Naive thymus-derived CD8-positive, alpha-beta T cell (primary cell): ENCODE data around the gene NCOA3. TPM values are rescaled to one million over a fixed set of nuclear protein-coding genes. Genes with fewer than 3 reads are reported as not detected.

Experiments used
- ATAC-seq, 2 donors: fragments of 150-1000 bp; cut with Tn5 transposase in 1 of 2; sonication (Bioruptor Pico), chemical (Tn5 transposase) in 1 of 2; 1 replicate in 1 of 2; 2 replicates in 1 of 2; pipeline ENCODE4 v1.10.0; 2021; ENCODE audit warnings: mild to moderate bottlenecking in 2 of 2, moderate library complexity in 2 of 2
- POLR2A ChIA-PET: fragments of 350-600 bp; sonication (Branson Sonifier 250); formaldehyde crosslinking; loops from one replicate; lab custom pipeline; 2021; ENCODE audit warnings: antibody characterized with exemption; lab: Charles Lee
- DNase-seq, 10 donors: peaks; one replicate each; pipeline versions ENCODE4 v3.0.0 to v3.0.0-alpha.2; 2020 to 2022
- H3K27ac Mint-ChIP-seq, 10 donors: one replicate each; pipeline ENCODE4 v1.8.0; 2020 to 2022; ENCODE audit warnings: mild to moderate bottlenecking in 10 of 10, mixed read lengths in 10 of 10, moderate library complexity in 4 of 10, inconsistent platforms in 1 of 10
- H3K27me3 Mint-ChIP-seq, 5 donors: one replicate each; pipeline ENCODE4 v1.8.0; 2021 to 2022; ENCODE audit warnings: mixed read lengths in 5 of 5
- H3K36me3 Mint-ChIP-seq, 3 donors: one replicate each; pipeline ENCODE4 v1.8.0; 2020 to 2022; ENCODE audit warnings: mixed read lengths in 3 of 3, mild to moderate bottlenecking in 2 of 3, inconsistent platforms in 1 of 3
- H3K4me1 Mint-ChIP-seq, 4 donors: one replicate each; pipeline ENCODE4 v1.8.0; 2021 to 2022; ENCODE audit warnings: mixed read lengths in 4 of 4
- H3K4me3 Mint-ChIP-seq, 10 donors: one replicate each; pipeline ENCODE4 v1.8.0; 2020 to 2022; ENCODE audit warnings: mild to moderate bottlenecking in 10 of 10, mixed read lengths in 10 of 10, moderate library complexity in 6 of 10, inconsistent platforms in 1 of 10
- H3K9me3 Mint-ChIP-seq, 9 donors: one replicate each; pipeline ENCODE4 v1.8.0; 2020 to 2022; ENCODE audit warnings: mixed read lengths in 9 of 9, mild to moderate bottlenecking in 3 of 9, inconsistent platforms in 1 of 9, moderate library complexity in 1 of 9
- polyA plus RNA-seq, 3 donors: library from polyadenylated mRNA; unstranded; fragments of 300-500 nt; fragmentation: Illumina TruSeq; gene quantifications; one replicate each; pipeline ENCODE4 v1.2.3, GENCODE V29; 2021
- total RNA-seq, 8 experiments: library from RNA in 2 of 8; stranded (reverse) in 2 of 8; gene quantifications; one replicate each; pipeline ENCODE4 v1.2.3 and lab custom pipeline; 2021 to 2026

NCOA3 gene
- total and polyA plus RNA-seq, 5 experiments from 2014 or later, result 18.4 to 106 (median 27.8) TPM

GRCh38 chr20:47598911-47599744 lies 97.4 kb downstream of the NCOA3 start:
- peaks cover 22 to 54% (median 44%) of the 10 kb centered on the region in 4 donors for H3K4me1 Mint-ChIP-seq
- POLR2A ChIA-PET, result no interaction called here
- H3K27ac Mint-ChIP-seq, result peak overlapping the region in 2 of 10 donors; percentile 2 to 16

GRCh38 chr20:47600967-47601547 lies 99.4 kb downstream of the NCOA3 start:
- ATAC-seq (no peak), DNase-seq (no peak)
- H3K36me3 Mint-ChIP-seq, result peaks cover 0 to 21% (median 3%) of the 10 kb centered on the region in 3 donors
- POLR2A ChIA-PET, result no interaction called here
- H3K4me3 Mint-ChIP-seq, result no peak overlapping the region
- peaks cover 28 to 66% (median 58%) of the 10 kb centered on the region in 4 donors for H3K4me1 Mint-ChIP-seq
- H3K9me3 Mint-ChIP-seq, result no peaks in the 10 kb centered on the region
- no peaks in the 10 kb centered on the region for H3K27me3 Mint-ChIP-seq
- peak overlapping the region in 1 of 10 donors; percentile 39 for H3K27ac Mint-ChIP-seq

More at GRCh38 chr20:47598911-47599744, 97.4 kb downstream of the NCOA3 start:
- Mint-ChIP-seq H3K4me3 (no peak overlapping the region), H3K36me3 (peaks cover 0 to 31% (median 4%) of the 10 kb centered on the region in 3 donors), H3K9me3 (no peaks in the 10 kb centered on the region), H3K27me3 (no peaks in the 10 kb centered on the region)
- ATAC-seq (no peak), DNase-seq (no peak)

- H3K27ac Mint-ChIP-seq, result peak overlapping the region in 5 of 10 donors; percentile 29 to 77 (median 75)
These were observed 101.6 kb downstream of the NCOA3 start for GRCh38 chr20:47603260-47603659.

GRCh38 chr20:47605673-47606413 lies 104.2 kb downstream of the NCOA3 start:
- DNase-seq (no peak), ATAC-seq (no peak)
- Mint-ChIP-seq H3K27me3 (no peaks in the 10 kb centered on the region), H3K4me3 (peak overlapping the region in 6 of 10 donors; percentile 2 to 61 (median 28)), H3K36me3 (peaks cover 0 to 6% (median 3%) of the 10 kb centered on the region in 3 donors), H3K27ac (peak overlapping the region in 7 of 10 donors; percentile 6 to 93 (median 69)), H3K9me3 (no peaks in the 10 kb centered on the region), H3K4me1 (peaks cover 36 to 81% (median 68%) of the 10 kb centered on the region in 4 donors)
- POLR2A ChIA-PET, result no interaction called here

More at GRCh38 chr20:47603260-47603659, 101.6 kb downstream of the NCOA3 start:
- DNase-seq, result no peak
- Mint-ChIP-seq H3K27me3 (no peaks in the 10 kb centered on the region), H3K4me1 (peaks cover 37 to 77% (median 65%) of the 10 kb centered on the region in 4 donors), H3K9me3 (no peaks in the 10 kb centered on the region), H3K36me3 (peaks cover 0 to 11% (median 3%) of the 10 kb centered on the region in 3 donors), H3K4me3 (peak overlapping the region in 1 of 10 donors; percentile 36)
- ATAC-seq, result no peak
- POLR2A ChIA-PET, result no interaction called here

- H3K4me1 Mint-ChIP-seq, result peaks cover 38 to 83% (median 70%) of the 10 kb centered on the region in 4 donors
- DNase-seq (no peak), ATAC-seq (no peak)
- POLR2A ChIA-PET, result no interaction called here
- H3K9me3 Mint-ChIP-seq, result no peaks in the 10 kb centered on the region
- H3K4me3 Mint-ChIP-seq, result peak overlapping the region in 1 of 10 donors; percentile 39
- H3K36me3 Mint-ChIP-seq, result peaks cover 0 to 6% (median 3%) of the 10 kb centered on the region in 3 donors
- no peaks in the 10 kb centered on the region for H3K27me3 Mint-ChIP-seq
- H3K27ac Mint-ChIP-seq, result peak overlapping the region in 5 of 10 donors; percentile 19 to 85 (median 49)
These were observed 104.8 kb downstream of the NCOA3 start for GRCh38 chr20:47606414-47606982.

- no peak for DNase-seq
- no peak for ATAC-seq
- Mint-ChIP-seq H3K4me3 (peak overlapping the region in 3 of 10 donors; percentile 24 to 39 (median 26)), H3K27me3 (no peaks in the 10 kb centered on the region), H3K36me3 (peaks cover 0 to 8% (median 3%) of the 10 kb centered on the region in 3 donors), H3K9me3 (no peaks in the 10 kb centered on the region), H3K27ac (peak overlapping the region in 6 of 10 donors; percentile 7 to 85 (median 34)), H3K4me1 (peaks cover 36 to 81% (median 71%) of the 10 kb centered on the region in 4 donors)
- POLR2A ChIA-PET, result no interaction called here
These were observed 105.4 kb downstream of the NCOA3 start for GRCh38 chr20:47606983-47607613.

GRCh38 chr20:47609001-47609400 lies 107.3 kb downstream of the NCOA3 start:
- H3K4me3 Mint-ChIP-seq, result peak overlapping the region in 1 of 10 donors; percentile 15
- H3K9me3 Mint-ChIP-seq, result peaks cover 0 to 2% (median 0%) of the 10 kb centered on the region in 9 donors

GRCh38 chr20:47610247-47610944 lies 108.7 kb downstream of the NCOA3 start:
- ATAC-seq (peak; percentile 87 to 93), DNase-seq (peak in 6 of 10 donors; percentile 12 to 77 (median 24))
- peaks cover 27 to 74% (median 65%) of the 10 kb centered on the region in 4 donors for H3K4me1 Mint-ChIP-seq
- peak overlapping the region in 7 of 10 donors; percentile 3 to 81 (median 44) for H3K4me3 Mint-ChIP-seq
- H3K27me3 Mint-ChIP-seq, result no peaks in the 10 kb centered on the region
- POLR2A ChIA-PET, result interaction anchor here (0.6 to 1.0 kb wide), 4 partner anchors 107 to 302 kb away, joined by 3 to 4 read pairs (median 3); no protein-coding TSS in a partner anchor
- peaks cover 0 to 2% (median 0%) of the 10 kb centered on the region in 9 donors for H3K9me3 Mint-ChIP-seq
- H3K36me3 Mint-ChIP-seq, result peaks cover 0 to 18% (median 0%) of the 10 kb centered on the region in 3 donors
- peak overlapping the region; percentile 37 to 93 (median 87) for H3K27ac Mint-ChIP-seq

More at GRCh38 chr20:47609001-47609400, 107.3 kb downstream of the NCOA3 start:
- H3K36me3 Mint-ChIP-seq, result peaks cover 0 to 15% (median 0%) of the 10 kb centered on the region in 3 donors
- ATAC-seq (no peak), DNase-seq (no peak)
- peaks cover 30 to 77% (median 68%) of the 10 kb centered on the region in 4 donors for H3K4me1 Mint-ChIP-seq
- H3K27me3 Mint-ChIP-seq, result no peaks in the 10 kb centered on the region
- peak overlapping the region in 5 of 10 donors; percentile 35 to 87 (median 66) for H3K27ac Mint-ChIP-seq
- POLR2A ChIA-PET, result interaction anchor here (1.0 kb wide), 1 partner anchor 122 kb away, joined by 3 read pairs; no protein-coding TSS in a partner anchor

GRCh38 chr20:47610945-47611250 lies 109.2 kb downstream of the NCOA3 start:
- H3K36me3 Mint-ChIP-seq, result peaks cover 0 to 18% (median 0%) of the 10 kb centered on the region in 3 donors
- peak overlapping the region in 4 of 10 donors; percentile 4 to 81 (median 56) for H3K4me3 Mint-ChIP-seq
- H3K27me3 Mint-ChIP-seq, result no peaks in the 10 kb centered on the region
- peak; percentile 58 to 74 for ATAC-seq
- peaks cover 24 to 69% (median 60%) of the 10 kb centered on the region in 4 donors for H3K4me1 Mint-ChIP-seq
- POLR2A ChIA-PET, result interaction anchor here (0.6 kb wide), 1 partner anchor 302 kb away, joined by 3 read pairs; no protein-coding TSS in a partner anchor
- H3K27ac Mint-ChIP-seq, result peak overlapping the region; percentile 37 to 93 (median 87)
- DNase-seq, result no peak
- peaks cover 0 to 2% (median 0%) of the 10 kb centered on the region in 9 donors for H3K9me3 Mint-ChIP-seq

GRCh38 chr20:47611785-47612184 lies 110.1 kb downstream of the NCOA3 start:
- H3K4me3 Mint-ChIP-seq, result no peak overlapping the region
- DNase-seq, result no peak
- POLR2A ChIA-PET, result interaction anchor here (0.5 kb wide), 1 partner anchor 240 kb away, joined by 3 read pairs; no protein-coding TSS in a partner anchor
- peaks cover 0 to 20% (median 0%) of the 10 kb centered on the region in 3 donors for H3K36me3 Mint-ChIP-seq
- H3K27ac Mint-ChIP-seq, result peak overlapping the region in 6 of 10 donors; percentile 48 to 87 (median 74)
- peaks cover 24 to 66% (median 53%) of the 10 kb centered on the region in 4 donors for H3K4me1 Mint-ChIP-seq
- ATAC-seq, result no peak
- peaks cover 0 to 2% (median 0%) of the 10 kb centered on the region in 9 donors for H3K9me3 Mint-ChIP-seq
- H3K27me3 Mint-ChIP-seq, result no peaks in the 10 kb centered on the region
